ENCODE data around the gene HEYL. TPM values are rescaled to one million over a fixed set of nuclear protein-coding genes. Genes with fewer than 3 reads are reported as not detected.
A peak's percentile ranks its signal among the peaks of the same experiment; 100 is the strongest.

Gene HEYL
- total RNA-seq, 1 donor from 2014 or later = 63.2 TPM

- peak; percentile 57 for DNase-seq (ENCODE audit: low spot score)
- no peak overlapping the region for H3K4me3 Mint-ChIP-seq (ENCODE audit: unreplicated experiment)
- no peaks in the 10 kb centered on the region for H3K36me3 Mint-ChIP-seq (ENCODE audit: low read depth)
- H3K27me3 Mint-ChIP-seq (ENCODE audit: low read depth) = peaks cover 18% of the 10 kb centered on the region
- TF ChIP-seq CTCF (IDR thresholded peaks at IDR 0.05) = no peak
- no peaks in the 10 kb centered on the region for H3K4me1 Mint-ChIP-seq (ENCODE audit: low read depth)
- H3K9me3 Mint-ChIP-seq (ENCODE audit: low read depth) = no peaks in the 10 kb centered on the region
- H3K27ac Mint-ChIP-seq (ENCODE audit: unreplicated experiment) = no peak overlapping the region
These were observed 43.3 kb downstream of the HEYL start for GRCh38 chr1:39596163-39596562.

GRCh38 chr1:39593386-39593785 lies 46.1 kb downstream of the HEYL start:
- Mint-ChIP-seq H3K27ac (ENCODE audit: unreplicated experiment) (no peak overlapping the region), H3K27me3 (ENCODE audit: low read depth) (peaks cover 18% of the 10 kb centered on the region), H3K4me3 (ENCODE audit: unreplicated experiment) (no peak overlapping the region), H3K4me1 (ENCODE audit: low read depth) (no peaks in the 10 kb centered on the region), H3K36me3 (ENCODE audit: low read depth) (no peaks in the 10 kb centered on the region), H3K9me3 (ENCODE audit: low read depth) (no peaks in the 10 kb centered on the region)
- no peak for TF ChIP-seq CTCF (IDR thresholded peaks at IDR 0.05)
- DNase-seq (ENCODE audit: low spot score) = no peak

- Mint-ChIP-seq H3K9me3 (ENCODE audit: low read depth) (no peaks in the 10 kb centered on the region), H3K27ac (ENCODE audit: unreplicated experiment) (no peak overlapping the region), H3K4me3 (ENCODE audit: unreplicated experiment) (no peak overlapping the region), H3K36me3 (ENCODE audit: low read depth) (no peaks in the 10 kb centered on the region), H3K4me1 (ENCODE audit: low read depth) (no peaks in the 10 kb centered on the region), H3K27me3 (ENCODE audit: low read depth) (peaks cover 18% of the 10 kb centered on the region)
- DNase-seq (ENCODE audit: low spot score) = peak; percentile 59
- TF ChIP-seq CTCF (IDR thresholded peaks at IDR 0.05) = no peak
These were observed 47.4 kb downstream of the HEYL start for GRCh38 chr1:39592069-39592468.

GRCh38 chr1:39590546-39590945 lies 48.9 kb downstream of the HEYL start:
- Mint-ChIP-seq H3K9me3 (ENCODE audit: low read depth) (no peaks in the 10 kb centered on the region), H3K4me3 (ENCODE audit: unreplicated experiment) (no peak overlapping the region), H3K4me1 (ENCODE audit: low read depth) (no peaks in the 10 kb centered on the region), H3K36me3 (ENCODE audit: low read depth) (no peaks in the 10 kb centered on the region), H3K27ac (ENCODE audit: unreplicated experiment) (no peak overlapping the region), H3K27me3 (ENCODE audit: low read depth) (peaks cover 14% of the 10 kb centered on the region)
- TF ChIP-seq CTCF (IDR thresholded peaks at IDR 0.05) = no peak
- DNase-seq (ENCODE audit: low spot score) = peak; percentile 38

GRCh38 chr1:39585933-39586332 lies 53.5 kb downstream of the HEYL start:
- H3K36me3 Mint-ChIP-seq (ENCODE audit: low read depth) = no peaks in the 10 kb centered on the region
- no peak overlapping the region for H3K27ac Mint-ChIP-seq (ENCODE audit: unreplicated experiment)
- TF ChIP-seq CTCF (IDR thresholded peaks at IDR 0.05) = no peak
- no peaks in the 10 kb centered on the region for H3K4me1 Mint-ChIP-seq (ENCODE audit: low read depth)
- H3K27me3 Mint-ChIP-seq (ENCODE audit: low read depth) = peaks cover 1% of the 10 kb centered on the region
- DNase-seq (ENCODE audit: low spot score) = peak; percentile 18
- H3K4me3 Mint-ChIP-seq (ENCODE audit: unreplicated experiment) = no peak overlapping the region
- H3K9me3 Mint-ChIP-seq (ENCODE audit: low read depth) = no peaks in the 10 kb centered on the region
